Measurements from ENCODE around the gene ABCG5. TPM values are rescaled to one million over a fixed set of nuclear protein-coding genes. Genes with fewer than 3 reads are reported as not detected.

The ABCG5 gene
- total and polyA plus RNA-seq, 2 experiments from 2014 or later: 0.08 TPM; not detected in 1

GRCh38 chr2:43814711-43815110, 23.9 kb downstream of the ABCG5 start (continued):
- TF ChIP-seq JUNB (IDR thresholded peaks at IDR 0.05; ENCODE audit: unreplicated experiment): no peak

- no peaks in the 10 kb centered on the region for H3K9me3 Mint-ChIP-seq
- Histone ChIP-seq H3K4me1 (ENCODE audit: insufficient read depth) (no peaks in the 10 kb centered on the region), H3K79me2 (replicated peaks; ENCODE audit: insufficient read depth) (no peaks in the 10 kb centered on the region), H3F3A (replicated peaks; ENCODE audit: low read depth) (no peaks in the 10 kb centered on the region), H3K9me2 (ENCODE audit: insufficient read depth) (no peaks in the 10 kb centered on the region), H3K4me3 (no peak overlapping the region), H3K36me3 (ENCODE audit: insufficient read depth) (no peaks in the 10 kb centered on the region), H4K20me1 (replicated peaks; ENCODE audit: insufficient read depth) (no peaks in the 10 kb centered on the region), H3K27ac (ENCODE audit: low read depth) (no peak overlapping the region), H3K27me3 (ENCODE audit: insufficient read depth) (no peaks in the 10 kb centered on the region), H2AFZ (no peak overlapping the region), H3K4me2 (no peak overlapping the region)
- no peaks in the 10 kb centered on the region for H3K36me3 Mint-ChIP-seq (ENCODE audit: low read depth)
- TF ChIP-seq NANOG (IDR thresholded peaks at IDR 0.05; ENCODE audit: borderline replicate concordance) (no peak), EZH2phosphoT487 (IDR thresholded peaks at IDR 0.05; ENCODE audit: unreplicated experiment) (no peak)
- peaks cover 2% of the 10 kb centered on the region for H3K27me3 Mint-ChIP-seq (ENCODE audit: insufficient read depth, low read depth, poor library complexity)
- ATAC-seq: no peak
- H3K4me3 Mint-ChIP-seq: no peak overlapping the region
- no peak overlapping the region for H3K27ac Mint-ChIP-seq
- H3K4me1 Mint-ChIP-seq: no peaks in the 10 kb centered on the region
- DNase-seq (ENCODE audit: low spot score): no peak
Measured at GRCh38 chr2:43812947-43813346, 25.7 kb downstream of the ABCG5 start.

GRCh38 chr2:43812006-43812405, 26.6 kb downstream of the ABCG5 start:
- Histone ChIP-seq H3K4me3 (no peak overlapping the region), H3F3A (replicated peaks; ENCODE audit: low read depth) (no peaks in the 10 kb centered on the region), H3K36me3 (ENCODE audit: insufficient read depth) (no peaks in the 10 kb centered on the region), H3K4me2 (no peak overlapping the region), H3K27me3 (ENCODE audit: insufficient read depth) (no peaks in the 10 kb centered on the region), H2AFZ (no peak overlapping the region), H3K27ac (ENCODE audit: low read depth) (no peak overlapping the region), H3K9me2 (ENCODE audit: insufficient read depth) (no peaks in the 10 kb centered on the region), H3K4me1 (ENCODE audit: insufficient read depth) (no peaks in the 10 kb centered on the region), H4K20me1 (replicated peaks; ENCODE audit: insufficient read depth) (no peaks in the 10 kb centered on the region), H3K79me2 (replicated peaks; ENCODE audit: insufficient read depth) (no peaks in the 10 kb centered on the region)
- peaks cover 2% of the 10 kb centered on the region for H3K27me3 Mint-ChIP-seq (ENCODE audit: insufficient read depth, low read depth, poor library complexity)
- ATAC-seq (no peak), DNase-seq (ENCODE audit: low spot score) (no peak)
- no peak overlapping the region for H3K27ac Mint-ChIP-seq
- H3K36me3 Mint-ChIP-seq (ENCODE audit: low read depth): no peaks in the 10 kb centered on the region
- H3K9me3 Mint-ChIP-seq: no peaks in the 10 kb centered on the region
- H3K4me1 Mint-ChIP-seq: no peaks in the 10 kb centered on the region
- no peak overlapping the region for H3K4me3 Mint-ChIP-seq
- TF ChIP-seq POLR2AphosphoS5 (IDR thresholded peaks at IDR 0.05; ENCODE audit: low read depth) (no peak), REST (IDR thresholded peaks at IDR 0.05; ENCODE audit: unreplicated experiment) (no peak), ZNF331 (CRISPR knock-in tag; IDR thresholded peaks at IDR 0.05; ENCODE audit: low read depth) (no peak), ZNF114 (CRISPR knock-in tag; IDR thresholded peaks at IDR 0.05) (no peak), ETS1 (IDR thresholded peaks at IDR 0.05) (no peak), JUNB (IDR thresholded peaks at IDR 0.05; ENCODE audit: unreplicated experiment) (no peak), ZNF462 (CRISPR knock-in tag; IDR thresholded peaks at IDR 0.05) (no peak), EZH2 (IDR thresholded peaks at IDR 0.05; ENCODE audit: low read depth, unreplicated experiment) (no peak)
